HG03558 (cell line): Measurements from ENCODE around the gene AIF1L.

Source experiments
- ATAC-seq: cut with Tn5 transposase; IDR thresholded peaks from one replicate; pipeline ENCODE4 v1.9.1; 2021; ENCODE audit warnings: moderate number of reproducible peaks; ENCODE audit not compliant: unreplicated experiment; ENCODE audit errors: extremely low read depth

Gene AIF1L

GRCh38 chr9:131116281-131117120 lies 20.2 kb downstream of the AIF1L start:
- ATAC-seq, result no peak

DNA sequence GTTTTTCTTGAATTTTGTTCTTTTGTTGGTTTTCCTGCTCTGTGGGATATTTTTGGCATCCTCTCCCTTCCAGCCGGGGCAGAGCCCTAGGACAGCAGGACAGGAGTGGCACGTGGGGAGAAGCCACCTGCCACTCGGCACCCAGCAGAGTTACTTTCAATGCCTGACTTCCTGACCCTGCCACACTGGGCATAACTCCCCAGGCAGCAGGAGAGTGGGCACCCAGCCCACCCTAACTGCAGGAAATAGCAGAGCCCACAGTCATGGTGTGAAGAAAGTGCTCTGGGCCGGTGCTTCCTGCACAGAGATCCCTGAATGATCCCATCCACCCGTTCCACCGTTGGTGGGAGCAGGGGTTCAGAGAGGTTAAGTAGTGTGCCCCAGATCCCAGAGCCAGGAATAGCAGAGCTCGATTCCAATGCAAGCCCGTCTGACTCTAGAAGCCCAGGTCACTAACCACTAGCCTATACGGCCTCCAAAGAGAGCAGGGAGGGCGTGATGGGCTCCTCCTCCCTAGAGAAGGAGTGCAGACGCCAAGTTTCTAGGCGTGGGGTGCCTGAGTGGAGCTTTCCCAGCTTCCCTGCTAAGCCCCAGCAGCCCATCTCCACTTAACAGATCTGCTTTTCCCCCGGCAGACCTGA lies 20.9 kb downstream of the AIF1L start:
- ATAC-seq, result no peak

DNA sequence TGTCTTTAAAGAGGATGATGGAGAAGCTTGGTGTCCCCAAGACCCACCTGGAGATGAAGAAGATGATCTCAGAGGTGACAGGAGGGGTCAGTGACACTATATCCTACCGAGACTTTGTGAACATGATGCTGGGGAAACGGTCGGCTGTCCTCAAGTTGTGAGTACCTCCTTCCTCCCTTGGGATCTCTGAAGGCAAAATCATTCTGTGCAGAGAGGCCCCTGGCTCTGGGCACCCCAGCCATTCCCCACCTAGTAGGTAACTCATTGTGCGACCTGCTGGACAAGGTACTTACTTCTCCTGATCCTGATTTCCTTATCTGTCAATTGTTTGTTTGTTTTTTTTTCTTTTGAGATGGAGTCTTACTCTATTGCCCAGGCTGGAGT lies 21.4 kb downstream of the AIF1L start:
- no peak for ATAC-seq

GRCh38 chr9:131119600-131119999 lies 23.3 kb downstream of the AIF1L start:
- ATAC-seq, result no peak

- ATAC-seq, result no peak
Measured at GRCh38 chr9:131120620-131121228, 24.4 kb downstream of the AIF1L start.

- no peak for ATAC-seq
Measured at GRCh38 chr9:131121346-131121745, 25.0 kb downstream of the AIF1L start.

DNA sequence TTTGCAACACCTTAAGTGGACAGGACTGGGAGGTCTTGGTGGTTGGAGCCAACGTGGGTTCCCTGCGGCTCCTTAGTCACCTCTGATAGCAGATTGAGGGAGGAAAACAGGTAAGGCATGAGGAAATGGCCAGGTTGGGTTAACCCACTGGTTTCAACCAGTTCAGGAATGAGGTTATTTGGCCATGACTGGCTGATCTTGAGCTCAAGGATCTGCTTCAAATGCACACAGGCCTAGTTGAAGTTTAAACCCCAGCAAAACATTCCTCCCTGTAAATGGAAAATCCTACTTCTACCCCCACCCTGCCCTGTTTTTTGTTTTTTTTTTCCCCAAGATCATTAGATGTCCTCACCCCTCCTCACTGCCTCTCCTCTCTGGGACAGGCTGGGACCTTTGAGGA lies 25.8 kb downstream of the AIF1L start:
- no peak for ATAC-seq

DNA sequence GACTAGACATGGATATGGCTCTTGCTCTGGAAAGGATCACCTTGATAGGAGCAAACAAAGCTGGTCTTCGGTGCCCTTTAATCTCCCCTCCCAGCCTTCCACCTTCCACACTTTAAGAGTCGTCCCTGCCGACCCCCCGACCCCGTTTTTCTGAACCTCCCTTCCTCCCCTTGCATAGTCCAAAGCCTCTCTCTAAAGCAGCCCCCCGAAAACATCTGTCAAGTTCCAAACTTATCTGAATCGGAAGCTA lies 28.6 kb downstream of the AIF1L start:
- ATAC-seq, result no peak

GRCh38 chr9:131125288-131126058 lies 29.1 kb downstream of the AIF1L start, which contains the start of gene NUP214:
NUP214 (plus strand) TSS chr9:131125586; CDS start chr9:131125705, 119 bp downstream.
- peak; percentile 82 for ATAC-seq

DNA sequence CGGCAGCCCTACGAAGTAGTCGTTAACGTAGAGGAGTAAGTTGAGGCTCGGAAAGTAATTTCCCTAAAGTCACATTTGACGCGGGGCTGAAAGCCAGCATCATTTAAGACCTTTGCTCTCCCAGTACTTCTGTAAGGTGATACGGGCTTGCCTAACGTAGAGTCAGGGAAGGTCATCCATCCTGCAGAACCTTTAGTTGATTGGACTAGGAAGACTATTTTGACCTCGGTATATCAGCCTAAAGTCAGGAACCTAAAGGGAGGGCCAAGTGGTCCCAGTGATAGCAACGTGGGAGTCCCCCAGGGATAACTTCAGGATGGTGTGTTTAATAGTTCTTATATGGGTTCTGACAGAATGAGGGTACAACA lies 29.7 kb downstream of the AIF1L start:
- no peak for ATAC-seq

DNA sequence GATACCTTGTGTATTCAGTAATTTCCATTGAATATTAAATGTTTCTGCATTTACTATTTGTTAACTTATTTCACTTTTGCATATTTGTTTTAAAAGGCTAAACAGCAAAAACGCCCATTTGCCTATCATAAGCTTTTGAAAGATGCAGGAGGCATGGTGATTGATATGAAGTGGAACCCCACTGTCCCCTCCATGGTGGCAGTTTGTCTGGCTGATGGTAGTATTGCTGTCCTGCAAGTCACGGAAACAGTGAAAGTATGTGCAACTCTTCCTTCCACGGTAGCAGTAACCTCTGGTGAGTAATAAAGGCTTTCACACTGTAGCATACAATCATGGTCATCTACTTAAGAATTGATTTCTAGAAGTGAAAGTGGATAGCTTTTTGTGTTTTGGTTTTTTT lies 32.9 kb downstream of the AIF1L start:
- ATAC-seq, result no peak

GRCh38 chr9:131138676-131139075 lies 42.3 kb downstream of the AIF1L start:
- no peak for ATAC-seq

- no peak for ATAC-seq
Measured at GRCh38 chr9:131140112-131140511, 43.8 kb downstream of the AIF1L start.

DNA sequence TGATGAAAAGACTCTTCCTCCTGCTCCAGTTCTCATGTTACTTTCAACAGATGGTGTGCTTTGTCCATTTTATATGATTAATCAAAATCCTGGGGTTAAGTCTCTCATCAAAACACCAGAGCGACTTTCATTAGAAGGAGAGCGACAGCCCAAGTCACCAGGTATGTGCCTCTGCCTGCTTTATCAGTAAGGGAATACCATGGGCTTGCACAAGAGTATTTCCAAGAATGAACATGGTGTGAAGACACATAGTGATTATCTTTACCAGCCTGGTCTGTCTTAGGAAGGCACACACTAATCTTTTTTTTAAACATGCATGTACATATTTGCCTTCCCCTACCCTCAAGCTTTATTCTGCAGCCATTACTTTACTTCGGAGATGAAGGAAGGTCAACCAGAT lies 44.2 kb downstream of the AIF1L start:
- no peak for ATAC-seq

- no peak for ATAC-seq
Measured at GRCh38 chr9:131142160-131142559, 45.8 kb downstream of the AIF1L start.

- no peak for ATAC-seq
Measured at GRCh38 chr9:131144201-131144600, 47.9 kb downstream of the AIF1L start.

DNA sequence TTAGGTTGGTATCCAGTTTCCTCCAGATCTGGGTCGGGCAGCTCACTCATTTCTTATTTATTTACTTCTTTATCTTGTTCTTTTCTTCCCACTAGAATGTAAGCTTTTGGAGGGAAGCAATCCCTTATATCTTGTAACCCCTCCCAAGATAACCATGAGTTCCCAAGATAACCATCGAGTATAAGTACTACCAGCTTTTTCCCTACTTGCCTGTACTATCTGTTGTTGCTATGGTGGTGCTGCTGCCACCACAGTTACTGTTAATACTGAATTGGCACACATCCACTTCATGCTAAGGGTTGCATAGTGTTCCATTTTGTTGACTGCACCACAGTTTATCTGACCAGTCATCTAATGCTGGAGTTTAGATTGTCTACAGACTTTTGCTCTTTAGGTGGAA lies 48.9 kb downstream of the AIF1L start:
- no peak for ATAC-seq

- ATAC-seq, result no peak
Measured at GRCh38 chr9:131146186-131146585, 49.9 kb downstream of the AIF1L start.

GRCh38 chr9:131148276-131148675 lies 51.9 kb downstream of the AIF1L start:
- no peak for ATAC-seq

DNA sequence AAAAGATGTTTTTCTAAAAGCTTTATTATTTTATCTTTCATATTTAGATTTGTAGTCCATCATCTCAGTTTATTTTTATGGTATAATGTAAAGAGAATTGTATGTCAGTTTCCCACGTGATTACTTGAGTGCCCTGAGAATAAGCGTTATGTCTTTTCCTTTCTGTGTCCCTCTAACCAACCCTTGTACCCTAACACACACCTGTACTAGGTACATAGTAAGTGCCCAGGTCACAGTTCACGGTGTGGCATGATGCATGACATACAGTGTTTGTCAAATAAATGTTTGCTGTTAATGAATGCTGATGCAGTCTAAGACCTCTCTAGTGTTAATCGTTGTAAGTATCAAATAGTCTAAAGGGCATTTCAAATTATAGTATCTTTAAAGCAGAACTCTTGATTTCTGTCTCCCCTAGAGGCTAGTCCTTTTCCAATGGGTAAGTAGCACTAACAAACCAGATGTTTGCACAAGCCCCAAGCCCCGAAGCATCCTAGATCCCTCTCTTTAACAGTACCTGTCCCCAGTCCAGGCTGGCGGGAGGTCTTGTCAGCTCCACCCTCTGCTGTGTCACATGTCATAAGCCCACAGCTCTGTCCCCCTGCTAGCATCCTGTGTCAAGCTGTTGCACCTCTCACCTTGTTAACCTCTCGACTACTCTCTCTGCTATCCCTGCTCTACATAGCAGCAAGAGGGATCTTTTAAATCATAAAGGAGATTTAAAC lies 52.8 kb downstream of the AIF1L start:
- ATAC-seq, result no peak
